Lower leg skin (tissue), 4 donors: ENCODE measurements around the gene PCDHGA10. TPM values are rescaled to one million over a fixed set of nuclear protein-coding genes. Genes with fewer than 3 reads are reported as not detected.
"Not testable (repeated sequence)": the region's sequence is repeated elsewhere in the genome, so short reads cannot be mapped to it uniquely, and the experiment has no call there.

ENCODE experiments used
- DNase-seq, 2 donors: peaks; one replicate each; pipeline ENCODE4 v3.0.0-alpha.2; 2019; ENCODE audit warnings: low spot score in 2 of 2
- H3K4me3 ChIP-seq: fragments of 200-600 bp; sonication (generic); 2 replicates; pipeline ENCODE4 v1.5.1; 2017; ENCODE audit warnings: mild to moderate bottlenecking, low read depth; ENCODE audit not compliant: poor library complexity, severe bottlenecking
- CTCF ChIP-seq, 3 donors: fragments of 450-650 bp; IDR thresholded peaks; one replicate each; pipeline ENCODE4 v1.5.1; 2016; ENCODE audit warnings: antibody characterized with exemption in 3 of 3, mild to moderate bottlenecking in 3 of 3, moderate library complexity in 2 of 3
- POLR2A ChIP-seq, 2 donors: fragments of 450-650 bp; IDR thresholded peaks; one replicate each; pipeline ENCODE4 v1.6.1; 2016 to 2017; ENCODE audit warnings: antibody characterized with exemption in 2 of 2, mild to moderate bottlenecking in 1 of 2, moderate library complexity in 1 of 2
- WGBS, 2 donors: methylation state at CpG; one replicate each; pipeline ENCODE4 v1.1.5; 2018; 5-methylcytosine and 5-hydroxymethylcytosine counted together
- intact Hi-C: fragments of 100-400 bp; cut with DNase I; formaldehyde crosslinking; loops from one replicate; pipeline ENCODE4 v1.15.0; 2023; ENCODE audit warnings: low total_unique reads
- total RNA-seq, 4 donors: library from RNA; depleted of rRNA; stranded (reverse); fragments of >200 nt; gene quantifications; one replicate each; pipeline ENCODE4 v1.1.0, GENCODE V29; 2016

PCDHGA10 gene
- total RNA-seq, 4 donors from 2014 or later, result 6.8 to 11.7 (median 8.3) TPM

DNA sequence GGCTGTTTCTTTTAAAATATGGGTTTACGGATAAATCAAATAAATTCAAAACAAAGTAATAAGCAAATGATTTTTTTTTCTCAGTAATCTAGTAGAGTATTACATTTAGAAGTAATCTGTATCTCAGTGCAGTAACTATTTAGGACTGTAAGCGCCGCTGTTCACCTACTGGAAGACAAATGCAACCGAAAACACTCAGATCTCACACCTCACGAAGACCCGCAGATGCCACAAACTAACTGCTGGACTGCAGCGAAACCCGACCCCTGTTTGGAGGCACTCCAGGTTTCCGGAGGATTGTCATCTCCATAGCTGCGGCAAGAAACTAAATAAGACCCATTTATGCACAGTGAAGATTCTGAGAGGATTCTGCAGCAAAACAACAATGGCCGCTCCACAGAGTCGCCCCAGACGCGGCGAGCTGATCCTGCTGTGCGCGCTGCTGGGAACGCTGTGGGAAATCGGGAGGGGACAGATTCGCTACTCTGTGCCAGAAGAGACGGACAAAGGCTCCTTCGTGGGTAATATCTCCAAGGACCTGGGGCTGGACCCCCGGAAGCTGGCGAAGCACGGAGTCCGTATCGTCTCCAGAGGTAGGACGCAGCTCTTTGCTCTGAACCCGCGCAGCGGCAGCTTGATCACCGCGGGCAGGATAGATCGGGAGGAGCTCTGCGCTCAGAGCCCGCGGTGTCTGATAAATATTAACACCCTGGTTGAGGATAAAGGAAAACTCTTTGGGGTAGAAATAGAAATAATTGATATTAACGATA lies 20.2 kb upstream of the PCDHGA10 start, which contains the start of gene PCDHGA8:
Gene PCDHGA8 (plus strand): TSS at position 205 of the 770 bp plus-strand sequence. CDS start 181 bp downstream, at position 386.
- H3K4me3 ChIP-seq, result no peak within 1 kb of the TSS
- no peak for DNase-seq
- TF ChIP-seq POLR2A (IDR thresholded peaks at IDR 0.05) (no peak), CTCF (IDR thresholded peaks at IDR 0.05) (no peak)
- WGBS, 2 donors, result 27 to 34% methylated on average over 38 of the region's 38 CpGs
- intact Hi-C loops, result no loop called here

- no peak for TF ChIP-seq POLR2A (IDR thresholded peaks at IDR 0.05)
- TF ChIP-seq CTCF (IDR thresholded peaks at IDR 0.05), result no peak
- no peak overlapping the region for H3K4me3 ChIP-seq
- intact Hi-C loops, result no loop called here
- WGBS, 2 donors, result 32 to 37% methylated on average over 21 of the region's 21 CpGs
- no peak for DNase-seq
These were observed 19.5 kb upstream of the PCDHGA10 start for GRCh38 chr5:141393267-141393666.

GRCh38 chr5:141394401-141395187 lies 18.2 kb upstream of the PCDHGA10 start:
- H3K4me3 ChIP-seq, intact Hi-C loops, DNase-seq: not testable (repeated sequence)
- WGBS, 2 donors, result 33 to 40% methylated on average over 29 to 38 of the region's 53 CpGs

GRCh38 chr5:141397756-141398551 lies 14.8 kb upstream of the PCDHGA10 start, which contains the start of gene PCDHGB5:
TSS of gene PCDHGB5 (plus strand) at chr5:141397947. CDS start at chr5:141398128, 181 bp downstream.
- peak in 1 of 2 donors; percentile 83 for DNase-seq
- H3K4me3 ChIP-seq, intact Hi-C loops: not testable (repeated sequence)
- WGBS, 2 donors, result 8 to 10% methylated on average over 22 to 27 of the region's 43 CpGs

GRCh38 chr5:141398608-141399007 lies 14.2 kb upstream of the PCDHGA10 start:
- intact Hi-C loops, result no loop called here
- no peak for DNase-seq
- TF ChIP-seq POLR2A (IDR thresholded peaks at IDR 0.05) (no peak), CTCF (IDR thresholded peaks at IDR 0.05) (no peak)
- no peak overlapping the region for H3K4me3 ChIP-seq
- WGBS, 2 donors, result 29 to 30% methylated on average over 15 of the region's 15 CpGs

GRCh38 chr5:141399555-141400258 lies 13.1 kb upstream of the PCDHGA10 start:
- no peak overlapping the region for H3K4me3 ChIP-seq
- intact Hi-C loops, result no loop called here
- no peak for DNase-seq
- WGBS, 2 donors, result 31 to 33% methylated on average over 23 to 41 of the region's 61 CpGs
- TF ChIP-seq CTCF (IDR thresholded peaks at IDR 0.05) (no peak), POLR2A (IDR thresholded peaks at IDR 0.05) (no peak)
